ENCODE measurements around the gene STK4.
"Not testable (repeated sequence)": the region's sequence is repeated elsewhere in the genome, so short reads cannot be mapped to it uniquely, and the experiment has no call there.

STK4 gene

DNA sequence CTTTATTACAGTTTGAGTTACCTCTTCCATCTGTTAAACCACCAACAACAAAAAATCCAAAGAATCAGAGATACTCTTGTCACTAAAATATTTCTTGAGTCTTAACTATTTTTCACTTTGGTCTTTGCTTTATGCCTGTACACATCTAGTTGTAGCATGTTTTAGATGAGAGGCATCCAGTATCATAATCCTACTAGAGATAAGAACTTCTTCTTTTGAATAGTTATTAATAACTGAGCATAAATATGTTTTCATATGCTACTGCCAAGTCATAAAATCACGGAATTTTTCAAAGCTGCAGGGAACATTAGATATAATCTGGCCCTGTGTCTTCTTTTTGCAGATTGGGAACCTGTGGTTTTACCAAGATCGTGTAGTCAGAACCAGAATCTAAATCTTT is 55.3 kb downstream of the STK4 start:
- H3K4me3 ChIP-seq (ENCODE audit: low read length): no peak overlapping the region
- H3K9me3 ChIP-seq (ENCODE audit: control insufficient read depth, insufficient read depth, low read length): no peaks in the 10 kb centered on the region
- no peak overlapping the region for H3K27ac ChIP-seq (ENCODE audit: low read length)
- WGBS (ENCODE audit: insufficient coverage, insufficient read length): no CpG with 5 or more reads among the region's 2 CpGs
- DNase-seq (ENCODE audit: low read depth, low spot score): no peak
- H3K27me3 ChIP-seq (ENCODE audit: control insufficient read depth, insufficient read depth, low read length): no peaks in the 10 kb centered on the region
- no peaks in the 10 kb centered on the region; the same call in 1 of the 2 replicates for H3K4me1 ChIP-seq (ENCODE audit: control insufficient read depth, insufficient read depth, low read length)
- no peaks in the 10 kb centered on the region; the same call in 1 of the 2 replicates for H3K36me3 ChIP-seq (ENCODE audit: control insufficient read depth, insufficient read depth, low read length)

DNA sequence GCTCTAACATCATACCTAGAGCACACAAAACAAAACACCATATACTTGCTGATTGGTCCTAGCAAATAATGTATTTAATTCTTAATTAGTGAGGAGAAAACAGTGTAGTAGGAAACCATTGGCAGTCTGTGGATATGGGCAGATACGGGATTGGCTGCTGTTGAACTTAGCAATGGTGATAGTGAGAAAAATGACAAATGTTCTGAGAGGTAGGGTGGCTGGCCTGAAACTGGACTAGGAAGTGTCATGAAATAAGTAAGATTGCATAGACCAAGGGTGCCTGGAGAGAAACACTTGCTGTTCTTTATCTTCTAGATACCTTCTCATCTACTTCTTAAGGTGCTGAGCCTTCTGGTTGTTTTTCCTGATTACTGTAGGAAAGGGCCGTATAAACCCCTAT is 56.8 kb downstream of the STK4 start:
- H3K27ac ChIP-seq (ENCODE audit: low read length); H3K27me3 ChIP-seq (ENCODE audit: control insufficient read depth, insufficient read depth, low read length); H3K4me3 ChIP-seq (ENCODE audit: low read length); H3K9me3 ChIP-seq (ENCODE audit: control insufficient read depth, insufficient read depth, low read length); DNase-seq (ENCODE audit: low read depth, low spot score); H3K4me1 ChIP-seq (ENCODE audit: control insufficient read depth, insufficient read depth, low read length); H3K36me3 ChIP-seq (ENCODE audit: control insufficient read depth, insufficient read depth, low read length): not testable (repeated sequence)
- no CpG with 5 or more reads among the region's 2 CpGs for WGBS (ENCODE audit: insufficient coverage, insufficient read length)

DNA sequence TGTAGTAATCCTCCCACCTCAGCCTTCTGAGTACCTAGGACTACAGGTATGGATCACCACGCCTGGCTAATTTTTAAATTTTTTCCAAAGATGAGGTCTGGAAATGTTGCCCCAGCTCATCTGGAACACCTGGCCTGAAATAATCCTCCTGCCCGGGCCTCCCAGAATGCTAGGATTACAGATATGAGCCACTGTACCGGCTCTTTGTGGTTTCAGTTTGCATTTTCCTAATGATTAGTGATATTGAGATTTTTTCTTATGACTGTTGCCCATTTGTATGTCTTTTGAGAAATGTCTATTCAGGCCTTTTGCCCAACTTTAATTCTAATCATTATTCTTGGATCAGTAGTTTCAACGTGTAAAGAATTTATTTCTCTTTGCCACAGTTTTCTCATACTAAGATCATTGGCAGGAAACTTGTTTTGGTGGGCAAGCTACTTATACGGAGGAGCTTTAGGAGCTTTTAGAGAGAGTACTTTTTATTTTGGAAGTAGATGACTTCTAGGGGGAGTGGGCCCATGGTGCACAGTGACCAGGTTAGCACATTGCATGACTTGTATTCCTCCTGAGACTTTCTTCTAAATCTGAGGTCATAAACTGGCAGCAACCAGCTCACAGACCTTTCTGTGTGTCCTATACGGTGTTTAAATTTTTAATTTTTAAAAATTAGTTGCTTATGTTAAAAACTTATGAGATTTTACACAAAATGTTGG is 62.3 kb downstream of the STK4 start:
- no peaks in the 10 kb centered on the region; the same call in 1 of the 2 replicates for H3K4me1 ChIP-seq (ENCODE audit: control insufficient read depth, insufficient read depth, low read length)
- no peak for DNase-seq (ENCODE audit: low read depth, low spot score)
- no peaks in the 10 kb centered on the region for H3K27me3 ChIP-seq (ENCODE audit: control insufficient read depth, insufficient read depth, low read length)
- WGBS (ENCODE audit: insufficient coverage, insufficient read length): no CpG with 5 or more reads among the region's 6 CpGs
- no peak overlapping the region for H3K27ac ChIP-seq (ENCODE audit: low read length)
- no peaks in the 10 kb centered on the region for H3K9me3 ChIP-seq (ENCODE audit: control insufficient read depth, insufficient read depth, low read length)
- no peak overlapping the region for H3K4me3 ChIP-seq (ENCODE audit: low read length)
- no peaks in the 10 kb centered on the region; the same call in 1 of the 2 replicates for H3K36me3 ChIP-seq (ENCODE audit: control insufficient read depth, insufficient read depth, low read length)

- H3K27me3 ChIP-seq (ENCODE audit: control insufficient read depth, insufficient read depth, low read length): no peaks in the 10 kb centered on the region
- no peaks in the 10 kb centered on the region for H3K9me3 ChIP-seq (ENCODE audit: control insufficient read depth, insufficient read depth, low read length)
- no peak for DNase-seq (ENCODE audit: low read depth, low spot score)
- WGBS (ENCODE audit: insufficient coverage, insufficient read length): no CpG with 5 or more reads among the region's 3 CpGs
- H3K27ac ChIP-seq (ENCODE audit: low read length): no peak overlapping the region
- no peaks in the 10 kb centered on the region; the same call in 1 of the 2 replicates for H3K4me1 ChIP-seq (ENCODE audit: control insufficient read depth, insufficient read depth, low read length)
- H3K4me3 ChIP-seq (ENCODE audit: low read length): no peak overlapping the region
- no peaks in the 10 kb centered on the region; the same call in 1 of the 2 replicates for H3K36me3 ChIP-seq (ENCODE audit: control insufficient read depth, insufficient read depth, low read length)
Measured at GRCh38 chr20:45029884-45030283, 63.6 kb downstream of the STK4 start.

- no peak overlapping the region for H3K27ac ChIP-seq (ENCODE audit: low read length)
- H3K4me3 ChIP-seq (ENCODE audit: low read length): no peak overlapping the region
- no peaks in the 10 kb centered on the region for H3K27me3 ChIP-seq (ENCODE audit: control insufficient read depth, insufficient read depth, low read length)
- H3K4me1 ChIP-seq (ENCODE audit: control insufficient read depth, insufficient read depth, low read length): no peaks in the 10 kb centered on the region; the same call in 1 of the 2 replicates
- no CpG with 5 or more reads among the region's 2 CpGs for WGBS (ENCODE audit: insufficient coverage, insufficient read length)
- no peaks in the 10 kb centered on the region for H3K36me3 ChIP-seq (ENCODE audit: control insufficient read depth, insufficient read depth, low read length)
- no peaks in the 10 kb centered on the region for H3K9me3 ChIP-seq (ENCODE audit: control insufficient read depth, insufficient read depth, low read length)
- DNase-seq (ENCODE audit: low read depth, low spot score): no peak
Measured at GRCh38 chr20:45032276-45032675, 66.0 kb downstream of the STK4 start.

DNA sequence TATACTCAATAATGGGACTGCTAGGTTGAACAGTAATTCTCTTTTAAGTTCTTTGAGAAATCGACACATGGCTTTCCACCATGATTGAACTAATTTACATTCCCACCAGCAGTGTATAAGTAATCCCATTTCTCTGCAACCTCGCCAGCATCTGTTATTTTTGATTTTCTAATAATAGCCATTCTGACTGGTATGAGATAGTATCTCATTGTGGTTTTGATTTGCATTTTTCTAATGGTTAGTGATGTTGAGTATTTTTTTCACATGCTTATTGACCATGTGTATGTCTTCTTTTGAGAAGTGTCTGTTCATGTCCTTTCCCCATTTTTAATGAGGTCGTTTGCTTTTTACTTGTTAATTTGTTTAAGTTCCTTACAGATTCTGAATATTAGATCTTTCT is 66.5 kb downstream of the STK4 start:
- no peak overlapping the region for H3K27ac ChIP-seq (ENCODE audit: low read length)
- no peaks in the 10 kb centered on the region for H3K27me3 ChIP-seq (ENCODE audit: control insufficient read depth, insufficient read depth, low read length)
- no peaks in the 10 kb centered on the region for H3K36me3 ChIP-seq (ENCODE audit: control insufficient read depth, insufficient read depth, low read length)
- no peak overlapping the region for H3K4me3 ChIP-seq (ENCODE audit: low read length)
- H3K4me1 ChIP-seq (ENCODE audit: control insufficient read depth, insufficient read depth, low read length): no peaks in the 10 kb centered on the region; the same call in 1 of the 2 replicates
- no peaks in the 10 kb centered on the region for H3K9me3 ChIP-seq (ENCODE audit: control insufficient read depth, insufficient read depth, low read length)
- WGBS (ENCODE audit: insufficient coverage, insufficient read length): no CpG with 5 or more reads among the region's 3 CpGs
- no peak for DNase-seq (ENCODE audit: low read depth, low spot score)

DNA sequence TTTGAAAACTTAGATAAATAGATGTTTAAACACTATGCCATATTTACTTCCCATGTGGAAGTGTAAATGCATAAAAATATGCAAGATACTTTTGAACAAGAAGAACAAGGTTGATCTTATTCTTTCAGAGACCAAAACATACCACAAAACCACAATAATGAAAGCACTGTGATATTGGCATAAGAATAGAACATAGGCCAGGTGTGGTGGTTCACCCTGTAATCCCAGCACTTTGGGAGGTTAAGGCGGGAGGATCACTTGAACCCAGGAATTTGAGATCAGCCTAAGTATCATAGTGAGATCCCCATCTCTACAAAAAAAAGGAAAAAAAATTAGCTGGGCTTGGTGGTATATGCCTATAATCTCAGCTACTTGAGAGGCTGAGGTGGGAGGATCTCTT is 68.1 kb downstream of the STK4 start:
- Histone ChIP-seq H3K4me1 (ENCODE audit: control insufficient read depth, insufficient read depth, low read length) (no peaks in the 10 kb centered on the region; the same call in 1 of the 2 replicates), H3K9me3 (ENCODE audit: control insufficient read depth, insufficient read depth, low read length) (no peaks in the 10 kb centered on the region), H3K36me3 (ENCODE audit: control insufficient read depth, insufficient read depth, low read length) (no peaks in the 10 kb centered on the region), H3K27me3 (ENCODE audit: control insufficient read depth, insufficient read depth, low read length) (no peaks in the 10 kb centered on the region), H3K4me3 (ENCODE audit: low read length) (no peak overlapping the region), H3K27ac (ENCODE audit: low read length) (no peak overlapping the region)
- DNase-seq (ENCODE audit: low read depth, low spot score): no peak
- WGBS (ENCODE audit: insufficient coverage, insufficient read length): no CpG with 5 or more reads among the region's 1 CpG

- no peak for DNase-seq (ENCODE audit: low read depth, low spot score)
- WGBS (ENCODE audit: insufficient coverage, insufficient read length): no CpG with 5 or more reads among the region's 10 CpGs
- H3K27me3 ChIP-seq (ENCODE audit: control insufficient read depth, insufficient read depth, low read length): no peaks in the 10 kb centered on the region
- no peaks in the 10 kb centered on the region; the same call in 1 of the 2 replicates for H3K4me1 ChIP-seq (ENCODE audit: control insufficient read depth, insufficient read depth, low read length)
- no peaks in the 10 kb centered on the region for H3K9me3 ChIP-seq (ENCODE audit: control insufficient read depth, insufficient read depth, low read length)
- no peak overlapping the region for H3K27ac ChIP-seq (ENCODE audit: low read length)
- no peaks in the 10 kb centered on the region for H3K36me3 ChIP-seq (ENCODE audit: control insufficient read depth, insufficient read depth, low read length)
- H3K4me3 ChIP-seq (ENCODE audit: low read length): no peak overlapping the region
Measured at GRCh38 chr20:45036044-45036755, 69.9 kb downstream of the STK4 start.

DNA sequence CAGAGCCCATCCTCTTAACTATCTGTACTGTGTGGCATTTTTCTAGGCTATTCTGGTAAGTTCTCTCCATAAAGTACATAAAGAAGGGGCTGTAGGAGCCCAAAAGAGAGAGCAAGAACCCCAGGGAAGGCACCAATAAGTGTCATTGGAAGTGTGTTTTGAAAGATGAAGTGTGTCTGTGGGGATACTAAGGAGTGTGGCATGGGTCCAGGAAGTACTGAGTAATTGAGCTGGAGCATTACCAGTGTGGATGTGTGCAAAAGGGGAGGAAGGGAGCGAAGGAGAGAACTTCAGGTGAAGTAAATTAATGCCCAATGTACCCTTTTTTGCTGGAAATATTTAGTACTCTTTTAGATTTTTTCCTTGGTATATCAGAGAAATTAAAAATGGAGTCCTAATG is 70.7 kb downstream of the STK4 start:
- Histone ChIP-seq H3K4me1 (ENCODE audit: control insufficient read depth, insufficient read depth, low read length) (no peaks in the 10 kb centered on the region; the same call in 1 of the 2 replicates), H3K9me3 (ENCODE audit: control insufficient read depth, insufficient read depth, low read length) (no peaks in the 10 kb centered on the region), H3K36me3 (ENCODE audit: control insufficient read depth, insufficient read depth, low read length) (no peaks in the 10 kb centered on the region), H3K27ac (ENCODE audit: low read length) (no peak overlapping the region), H3K4me3 (ENCODE audit: low read length) (no peak overlapping the region), H3K27me3 (ENCODE audit: control insufficient read depth, insufficient read depth, low read length) (no peaks in the 10 kb centered on the region)
- no CpG with 5 or more reads among the region's 1 CpG for WGBS (ENCODE audit: insufficient coverage, insufficient read length)
- DNase-seq (ENCODE audit: low read depth, low spot score): no peak

DNA sequence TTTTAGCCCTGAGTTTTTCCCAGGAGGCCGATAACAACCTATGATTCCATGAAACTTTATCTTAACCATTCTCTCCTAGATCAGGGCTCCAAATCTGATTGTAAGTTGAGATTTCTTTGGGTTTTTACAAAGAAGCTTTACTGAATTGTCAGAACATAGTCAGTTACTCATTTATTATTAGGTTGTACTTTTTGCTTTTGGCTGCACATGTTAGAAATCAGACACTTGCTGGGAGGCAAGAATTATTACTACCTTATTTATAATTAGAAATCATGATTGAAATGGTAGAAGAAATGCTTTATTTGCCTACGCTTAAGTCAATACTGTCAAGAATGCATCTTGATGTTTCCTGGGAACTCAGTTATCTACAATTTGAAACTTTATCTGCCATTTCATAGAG is 71.3 kb downstream of the STK4 start:
- Histone ChIP-seq H3K9me3 (ENCODE audit: control insufficient read depth, insufficient read depth, low read length) (no peaks in the 10 kb centered on the region), H3K27ac (ENCODE audit: low read length) (no peak overlapping the region), H3K4me3 (ENCODE audit: low read length) (no peak overlapping the region), H3K36me3 (ENCODE audit: control insufficient read depth, insufficient read depth, low read length) (no peaks in the 10 kb centered on the region), H3K4me1 (ENCODE audit: control insufficient read depth, insufficient read depth, low read length) (no peaks in the 10 kb centered on the region; the same call in 1 of the 2 replicates), H3K27me3 (ENCODE audit: control insufficient read depth, insufficient read depth, low read length) (no peaks in the 10 kb centered on the region)
- no CpG with 5 or more reads among the region's 2 CpGs for WGBS (ENCODE audit: insufficient coverage, insufficient read length)
- DNase-seq (ENCODE audit: low read depth, low spot score): no peak

Data from iPS DF 6.9 (cell line).